Left ventricle myocardium inferior (tissue), 1 donor: ENCODE results near the gene ESPNL. TPM values are rescaled to one million over a fixed set of nuclear protein-coding genes. Genes with fewer than 3 reads are reported as not detected.
"Not testable (repeated sequence)": the region's sequence is repeated elsewhere in the genome, so short reads cannot be mapped to it uniquely, and the experiment has no call there.

Experiments used
- DNase-seq: peaks from one replicate; pipeline ENCODE4 v3.0.0-alpha.2; 2020
- H3K27ac ChIP-seq: fragments of 200-600 bp; replicated peaks from 2 replicates; pipeline ENCODE4 v1.8.0; 2021
- H3K27me3 ChIP-seq: fragments of 200-600 bp; 2 replicates; pipeline ENCODE4 v1.8.0; 2021; ENCODE audit warnings: low read depth
- H3K36me3 ChIP-seq: fragments of 200-600 bp; 2 replicates; pipeline ENCODE4 v1.8.0; 2021
- H3K4me1 ChIP-seq: fragments of 200-600 bp; 2 replicates; pipeline ENCODE4 v1.8.0; 2021
- H3K4me3 ChIP-seq: fragments of 200-600 bp; 2 replicates; pipeline ENCODE4 v1.8.0; 2021; ENCODE audit warnings: mild to moderate bottlenecking, moderate library complexity
- H3K9me3 ChIP-seq: fragments of 200-600 bp; replicated peaks from 2 replicates; pipeline ENCODE4 v1.8.0; 2021
- intact Hi-C: fragments of 100-400 bp; cut with micrococcal nuclease; formaldehyde crosslinking; loops from one replicate; pipeline ENCODE4 v1.11.0; 2022
- total RNA-seq: library from RNA; stranded (reverse); fragmentation: NEBNext Ultra II Directional; extraction: Animal tissue kit (Norgen Biotek cat#: 25700); gene quantifications from one replicate; pipeline ENCODE4 v1.2.1, GENCODE V29; 2021
- TF ChIP-seq, protein P1 (sequence below): fragments of 200-600 bp; IDR thresholded peaks from 2 replicates; pipeline ENCODE4 v1.8.0; 2021; ENCODE audit warnings: antibody characterized with exemption, mild to moderate bottlenecking, borderline replicate concordance
- donor health status: DM: no; HTN: yes; CAD: no; lungs with severe emphysema.

Gene ESPNL
- total RNA-seq, 1 donor from 2014 or later, result not detected

DNA sequence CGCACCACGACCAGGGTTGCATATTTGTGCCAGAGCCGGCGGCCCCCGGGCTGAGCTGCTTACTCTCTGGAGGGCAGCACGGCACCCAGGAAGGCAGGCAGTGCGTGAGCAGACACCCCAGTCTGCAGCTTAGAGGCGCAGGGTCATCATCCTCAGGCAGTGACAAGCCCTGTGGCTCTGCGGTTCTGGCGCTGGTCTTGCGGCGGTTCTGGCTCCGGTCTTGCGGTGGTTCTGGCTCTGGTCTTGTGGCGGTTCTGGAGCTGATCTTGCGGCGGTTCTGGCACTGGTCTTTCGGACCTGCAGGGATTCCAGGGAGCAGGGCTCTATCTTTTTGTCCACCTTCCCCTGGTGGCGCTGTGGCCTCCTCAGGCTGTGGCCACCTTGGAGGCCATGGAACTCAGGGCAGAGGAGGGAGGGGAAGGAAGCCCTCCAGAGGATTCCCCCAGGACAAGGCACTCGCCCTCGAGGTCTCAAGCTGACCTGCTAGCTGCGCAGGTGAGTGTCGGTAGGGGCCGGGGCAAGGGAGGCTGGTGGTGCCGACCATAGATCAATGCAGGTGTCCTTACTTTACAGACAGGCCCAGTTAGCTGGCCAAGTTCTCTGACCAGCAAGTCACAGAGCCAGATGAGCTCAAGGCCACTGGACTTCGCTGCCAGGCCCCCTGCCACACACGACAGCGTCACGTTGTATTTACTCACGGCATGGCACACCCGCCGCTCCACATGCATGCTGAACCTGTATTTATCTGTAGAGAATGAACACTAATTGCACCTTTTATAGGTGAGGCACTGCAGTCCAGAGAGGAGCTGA is 14.9 kb downstream of the ESPNL start:
- Histone ChIP-seq H3K27me3 (peaks cover 44% of the 10 kb centered on the region), H3K4me1 (peaks cover 3% of the 10 kb centered on the region), H3K9me3 (peaks cover 10% of the 10 kb centered on the region), H3K4me3 (no peak overlapping the region), H3K36me3 (no peaks in the 10 kb centered on the region), H3K27ac (no peak overlapping the region)
- TF ChIP-seq, protein P1, sequence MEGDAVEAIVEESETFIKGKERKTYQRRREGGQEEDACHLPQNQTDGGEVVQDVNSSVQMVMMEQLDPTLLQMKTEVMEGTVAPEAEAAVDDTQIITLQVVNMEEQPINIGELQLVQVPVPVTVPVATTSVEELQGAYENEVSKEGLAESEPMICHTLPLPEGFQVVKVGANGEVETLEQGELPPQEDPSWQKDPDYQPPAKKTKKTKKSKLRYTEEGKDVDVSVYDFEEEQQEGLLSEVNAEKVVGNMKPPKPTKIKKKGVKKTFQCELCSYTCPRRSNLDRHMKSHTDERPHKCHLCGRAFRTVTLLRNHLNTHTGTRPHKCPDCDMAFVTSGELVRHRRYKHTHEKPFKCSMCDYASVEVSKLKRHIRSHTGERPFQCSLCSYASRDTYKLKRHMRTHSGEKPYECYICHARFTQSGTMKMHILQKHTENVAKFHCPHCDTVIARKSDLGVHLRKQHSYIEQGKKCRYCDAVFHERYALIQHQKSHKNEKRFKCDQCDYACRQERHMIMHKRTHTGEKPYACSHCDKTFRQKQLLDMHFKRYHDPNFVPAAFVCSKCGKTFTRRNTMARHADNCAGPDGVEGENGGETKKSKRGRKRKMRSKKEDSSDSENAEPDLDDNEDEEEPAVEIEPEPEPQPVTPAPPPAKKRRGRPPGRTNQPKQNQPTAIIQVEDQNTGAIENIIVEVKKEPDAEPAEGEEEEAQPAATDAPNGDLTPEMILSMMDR, result no peak
- peak; percentile 8 for DNase-seq
- intact Hi-C loops, result no loop called here

DNA sequence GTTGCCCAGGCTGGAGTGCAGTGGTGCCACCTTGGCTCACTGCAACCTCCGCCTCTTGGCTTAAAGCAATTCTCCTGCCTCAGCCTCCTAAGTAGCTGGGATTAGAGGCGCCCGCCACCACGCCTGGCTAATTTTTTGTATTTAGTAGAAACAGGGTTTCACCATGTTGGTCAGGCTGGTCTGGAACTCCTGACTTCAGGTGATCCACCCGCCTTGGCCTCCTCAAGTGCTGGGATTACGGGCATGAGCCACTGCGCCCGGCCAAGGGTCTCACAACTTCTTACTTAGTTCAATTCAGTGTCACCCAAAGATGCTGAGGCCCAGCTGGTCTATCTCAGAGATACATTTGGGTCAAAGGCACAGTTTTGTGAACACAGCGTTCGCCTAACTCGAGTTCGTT is 15.6 kb downstream of the ESPNL start:
- intact Hi-C loops, DNase-seq, H3K4me1 ChIP-seq, H3K36me3 ChIP-seq, H3K27ac ChIP-seq, H3K4me3 ChIP-seq: not testable (repeated sequence)
- Histone ChIP-seq H3K27me3 (peaks cover 50% of the 10 kb centered on the region), H3K9me3 (peaks cover 10% of the 10 kb centered on the region)

DNA sequence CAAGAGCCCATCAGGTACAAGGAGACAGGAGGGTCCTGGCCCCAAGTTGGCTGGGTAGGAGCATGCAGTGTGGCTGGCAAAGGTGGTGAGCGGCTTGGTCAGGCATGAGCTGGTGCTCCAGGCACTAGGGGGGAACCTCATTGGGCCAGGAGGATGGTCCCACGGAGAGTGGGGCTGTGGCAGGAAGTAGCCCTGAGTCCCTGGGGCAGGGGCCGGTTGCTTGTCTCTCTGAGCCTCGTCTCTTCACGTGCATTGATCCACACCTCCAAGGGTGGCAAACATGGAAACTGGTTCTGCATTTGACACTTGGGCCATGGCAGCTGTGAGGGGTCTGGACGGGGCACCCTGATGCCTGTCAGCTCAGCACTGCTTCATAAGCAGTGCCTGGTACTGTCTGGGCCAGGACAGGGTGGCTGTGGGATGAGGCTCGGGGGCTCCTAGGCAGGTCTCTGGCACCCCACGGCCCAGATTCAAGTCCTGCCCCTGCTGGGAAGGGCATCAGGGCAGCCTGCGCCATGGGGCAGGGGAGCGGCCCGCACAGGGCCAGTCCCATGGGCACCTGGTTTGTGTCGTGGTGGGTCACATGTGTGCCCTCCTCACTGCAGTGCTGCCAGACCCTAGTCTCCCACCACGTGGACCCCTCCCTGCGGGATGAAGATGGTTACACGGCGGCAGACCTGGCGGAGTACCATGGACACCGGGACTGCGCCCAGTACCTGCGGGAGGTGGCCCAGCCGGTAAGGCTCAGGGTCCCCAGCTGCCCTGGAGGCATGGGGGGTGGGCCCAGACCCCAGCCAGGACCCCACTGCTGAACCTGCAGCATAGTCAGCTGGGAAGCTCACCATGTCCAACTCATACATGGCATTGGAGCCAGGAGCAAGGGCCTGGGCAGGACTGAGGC is 16.4 kb downstream of the ESPNL start:
- Histone ChIP-seq H3K9me3 (peaks cover 10% of the 10 kb centered on the region), H3K4me1 (peaks cover 11% of the 10 kb centered on the region), H3K27me3 (peaks cover 59% of the 10 kb centered on the region), H3K4me3 (no peak overlapping the region), H3K27ac (no peak overlapping the region), H3K36me3 (no peaks in the 10 kb centered on the region)
- intact Hi-C loops, result no loop called here
- TF ChIP-seq, protein P1, result no peak
- DNase-seq, result peak; percentile 7

DNA sequence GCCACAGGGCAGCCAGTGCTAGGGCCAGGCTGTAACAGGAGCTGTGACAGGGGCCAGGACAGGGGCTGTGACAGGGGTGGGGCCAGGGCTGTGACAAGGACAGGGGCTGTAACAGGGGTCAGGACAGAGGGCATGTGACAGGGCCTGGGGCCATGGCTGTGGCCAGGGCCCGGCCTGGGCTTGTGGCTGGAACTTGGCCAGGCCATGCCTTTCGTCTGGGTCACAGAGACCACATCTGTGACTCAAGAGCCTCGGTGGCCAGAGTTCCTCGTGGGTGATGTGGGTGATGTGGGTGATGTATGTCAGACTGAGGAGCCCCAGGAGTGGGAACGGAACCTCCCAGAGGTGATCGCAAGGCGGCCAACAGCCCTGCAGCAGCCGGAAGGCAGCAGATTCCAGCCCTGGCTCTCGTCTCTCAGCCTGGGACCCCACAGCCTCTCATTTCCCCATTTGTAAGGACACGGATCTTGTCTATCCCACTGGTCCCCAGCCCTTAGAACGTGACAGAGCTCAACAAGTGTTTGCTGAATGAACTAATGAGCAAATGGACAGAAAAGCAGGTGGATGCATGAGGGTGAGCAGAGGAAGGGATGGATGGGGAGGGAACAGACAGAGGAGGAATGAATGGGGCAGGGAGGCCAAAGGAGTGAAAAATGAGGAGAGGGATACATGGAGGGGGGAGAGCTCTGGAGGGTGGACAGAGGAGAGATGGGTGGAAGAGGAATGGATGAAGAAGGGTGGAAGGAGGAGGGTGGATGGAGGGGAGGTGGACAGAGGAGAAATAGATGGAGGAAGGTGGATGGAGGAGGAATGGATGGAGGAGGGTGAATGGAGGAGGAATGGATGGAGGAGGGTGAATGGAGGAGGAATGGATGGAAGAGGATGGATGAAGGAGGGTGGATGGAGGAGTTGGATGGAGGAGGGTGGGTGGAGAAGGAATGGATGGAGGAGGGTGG is 17.3 kb downstream of the ESPNL start:
- no peak overlapping the region for H3K4me3 ChIP-seq
- TF ChIP-seq, protein P1, result no peak
- H3K27ac ChIP-seq, result no peak overlapping the region
- peaks cover 61% of the 10 kb centered on the region for H3K27me3 ChIP-seq
- peak; percentile 8 for DNase-seq
- no peaks in the 10 kb centered on the region for H3K36me3 ChIP-seq
- H3K9me3 ChIP-seq, result peaks cover 5% of the 10 kb centered on the region
- intact Hi-C loops, result no loop called here
- H3K4me1 ChIP-seq, result peaks cover 11% of the 10 kb centered on the region

DNA sequence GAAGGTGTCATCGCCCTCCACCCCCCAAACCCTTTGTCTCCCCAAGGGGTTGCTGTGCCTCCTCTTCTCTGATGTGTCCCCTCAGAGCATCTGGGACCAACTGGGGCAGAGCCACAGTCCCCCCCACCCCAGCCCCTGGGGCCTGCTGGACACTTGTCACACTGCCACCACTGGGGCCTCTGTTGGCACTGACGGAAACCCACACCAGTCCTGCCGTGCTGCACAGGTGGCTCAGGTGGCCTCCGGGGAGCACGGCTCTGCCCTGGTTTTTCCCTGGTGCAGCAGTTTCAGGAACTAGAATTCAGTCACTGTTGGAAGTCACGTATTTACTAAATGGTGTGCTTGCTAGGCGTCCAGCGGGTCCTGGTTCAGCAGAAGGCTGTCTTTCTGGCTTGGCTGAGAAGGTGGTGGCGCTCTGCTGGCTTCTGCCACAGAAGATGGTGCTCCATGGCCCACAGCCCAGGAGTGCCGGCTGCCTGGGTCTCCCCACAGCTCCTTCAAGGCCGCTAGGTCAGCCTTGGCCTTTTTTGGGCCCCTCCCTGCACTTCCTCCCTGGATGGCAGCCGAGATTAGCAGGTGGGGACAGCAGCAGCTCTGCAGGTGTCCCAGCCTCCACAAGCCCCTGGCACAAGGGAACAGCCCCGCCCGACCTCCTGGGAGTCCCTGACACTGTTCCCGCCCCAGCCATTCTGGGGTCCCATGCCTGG is 19.8 kb downstream of the ESPNL start:
- no peaks in the 10 kb centered on the region for H3K9me3 ChIP-seq
- peaks cover 11% of the 10 kb centered on the region for H3K4me1 ChIP-seq
- H3K27ac ChIP-seq, result no peak overlapping the region
- TF ChIP-seq, protein P1, result no peak
- H3K27me3 ChIP-seq, result peaks cover 53% of the 10 kb centered on the region
- no peak overlapping the region for H3K4me3 ChIP-seq
- intact Hi-C loops, result no loop called here
- peak; percentile 11 for DNase-seq
- no peaks in the 10 kb centered on the region for H3K36me3 ChIP-seq
